ENCODE measurements around the gene SARDH. TPM values are rescaled to one million over a fixed set of nuclear protein-coding genes. Genes with fewer than 3 reads are reported as not detected.
"Not testable (repeated sequence)": the region's sequence is repeated elsewhere in the genome, so short reads cannot be mapped to it uniquely, and the experiment has no call there.

The SARDH gene
- total and polyA plus RNA-seq, 4 donors, result 6.9 to 10.5 (median 8.8) TPM

DNA sequence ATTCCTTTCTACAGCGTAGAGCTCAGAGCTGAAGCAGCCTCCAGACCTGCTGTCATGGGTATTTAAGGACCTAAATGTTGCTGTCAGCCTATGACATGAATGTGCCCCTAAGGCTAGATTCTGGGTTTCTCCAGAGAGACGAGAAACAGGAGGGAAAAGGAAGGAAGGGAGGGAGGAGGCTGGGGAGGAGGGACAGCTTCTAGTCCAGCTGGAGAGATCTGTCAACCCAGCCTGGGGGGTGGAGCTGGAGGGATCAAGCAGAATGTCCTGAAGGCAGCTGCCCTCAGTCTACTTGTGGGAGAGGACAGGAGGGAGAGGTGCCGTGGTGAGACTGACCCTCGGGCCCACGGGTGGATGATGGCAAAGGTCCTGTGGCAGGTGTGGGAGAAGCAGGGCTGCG is 103.1 kb downstream of the SARDH start:
- H3K4me3 ChIP-seq (ENCODE audit: low read depth, low read length), result no peak overlapping the region
- H3K9me3 ChIP-seq (ENCODE audit: control insufficient read depth, insufficient read depth, low read length), result no peaks in the 10 kb centered on the region
- no peak for DNase-seq (ENCODE audit: low read depth in 4 of 6, low spot score in 6 of 6)
- WGBS (ENCODE audit: insufficient coverage), result 47% methylated on average over 6 of the region's 6 CpGs
- no peaks in the 10 kb centered on the region for H3K36me3 ChIP-seq (ENCODE audit: control insufficient read depth, insufficient read depth, low read length)
- H3K27me3 ChIP-seq (ENCODE audit: control insufficient read depth, insufficient read depth, low read length), result no peaks in the 10 kb centered on the region
- no peak overlapping the region for H3K27ac ChIP-seq (ENCODE audit: low read depth, low read length)
- H3K4me1 ChIP-seq (ENCODE audit: control insufficient read depth, insufficient read depth, low read length), result peaks cover 45% of the 10 kb centered on the region

DNA sequence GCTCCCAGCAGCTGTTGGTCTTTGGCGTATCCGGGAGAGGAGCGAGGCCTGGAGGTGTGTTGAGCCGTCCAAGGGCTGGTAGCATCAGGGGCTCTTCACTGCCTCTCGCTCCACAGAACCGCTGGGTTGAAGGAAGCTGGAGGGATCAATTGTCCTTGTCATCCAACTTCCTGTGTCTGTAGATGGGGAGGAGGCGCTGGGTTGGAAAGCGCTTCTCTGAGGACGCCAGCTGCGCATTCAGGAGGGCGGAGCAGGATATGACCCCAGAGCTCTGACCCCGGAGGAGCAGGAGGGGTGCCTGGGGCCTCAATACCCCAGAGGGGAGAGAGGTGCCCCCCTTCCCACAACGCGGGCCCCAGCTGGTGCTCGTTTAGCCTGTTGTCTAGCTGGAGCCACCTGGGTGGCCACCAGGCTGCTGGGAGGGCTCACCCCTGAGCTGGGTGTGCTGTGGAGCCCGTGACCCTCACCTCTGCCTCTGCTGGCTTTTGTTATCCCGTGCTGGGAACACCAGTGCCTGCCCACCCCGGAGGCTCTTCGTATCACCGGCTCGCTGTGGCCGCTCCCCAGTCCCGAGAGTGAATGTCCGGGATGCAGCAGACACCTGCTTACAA is 104.0 kb downstream of the SARDH start:
- no peaks in the 10 kb centered on the region for H3K27me3 ChIP-seq (ENCODE audit: control insufficient read depth, insufficient read depth, low read length)
- no peaks in the 10 kb centered on the region for H3K36me3 ChIP-seq (ENCODE audit: control insufficient read depth, insufficient read depth, low read length)
- peak in 1 of 6 donors; percentile 38 for DNase-seq (ENCODE audit: low read depth in 4 of 6, low spot score in 6 of 6)
- no peak overlapping the region for H3K27ac ChIP-seq (ENCODE audit: low read depth, low read length)
- 43% methylated on average over 24 of the region's 24 CpGs for WGBS (ENCODE audit: insufficient coverage)
- H3K9me3 ChIP-seq (ENCODE audit: control insufficient read depth, insufficient read depth, low read length), result no peaks in the 10 kb centered on the region
- no peak overlapping the region for H3K4me3 ChIP-seq (ENCODE audit: low read depth, low read length)
- peaks cover 45% of the 10 kb centered on the region for H3K4me1 ChIP-seq (ENCODE audit: control insufficient read depth, insufficient read depth, low read length)

DNA sequence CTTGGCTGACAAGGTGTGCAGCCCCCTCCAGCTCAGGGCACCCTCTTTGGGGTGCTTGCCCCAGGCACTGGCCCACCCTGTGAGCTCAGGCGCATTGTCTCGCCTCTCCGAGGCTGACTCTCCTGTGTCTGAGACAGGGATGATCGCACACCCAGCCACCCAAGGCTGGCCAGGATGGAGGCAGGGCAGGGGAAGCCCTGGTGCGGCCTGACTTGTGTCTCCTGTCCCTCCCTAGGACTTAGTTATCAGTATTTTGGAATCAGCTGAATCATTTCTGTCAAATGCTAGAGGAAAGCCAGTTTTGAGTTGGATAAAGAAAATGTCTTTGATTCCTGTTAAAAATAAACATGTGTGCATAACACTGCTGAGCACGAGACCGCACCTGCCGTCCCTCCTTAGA is 104.5 kb downstream of the SARDH start:
- WGBS (ENCODE audit: insufficient coverage), result 58% methylated on average over 7 of the region's 8 CpGs
- no peaks in the 10 kb centered on the region for H3K9me3 ChIP-seq (ENCODE audit: control insufficient read depth, insufficient read depth, low read length)
- no peaks in the 10 kb centered on the region for H3K36me3 ChIP-seq (ENCODE audit: control insufficient read depth, insufficient read depth, low read length)
- peaks cover 42% of the 10 kb centered on the region for H3K4me1 ChIP-seq (ENCODE audit: control insufficient read depth, insufficient read depth, low read length)
- no peak for DNase-seq (ENCODE audit: low read depth in 4 of 6, low spot score in 6 of 6)
- H3K4me3 ChIP-seq (ENCODE audit: low read depth, low read length), result no peak overlapping the region
- H3K27ac ChIP-seq (ENCODE audit: low read depth, low read length), result no peak overlapping the region
- H3K27me3 ChIP-seq (ENCODE audit: control insufficient read depth, insufficient read depth, low read length), result no peaks in the 10 kb centered on the region

DNA sequence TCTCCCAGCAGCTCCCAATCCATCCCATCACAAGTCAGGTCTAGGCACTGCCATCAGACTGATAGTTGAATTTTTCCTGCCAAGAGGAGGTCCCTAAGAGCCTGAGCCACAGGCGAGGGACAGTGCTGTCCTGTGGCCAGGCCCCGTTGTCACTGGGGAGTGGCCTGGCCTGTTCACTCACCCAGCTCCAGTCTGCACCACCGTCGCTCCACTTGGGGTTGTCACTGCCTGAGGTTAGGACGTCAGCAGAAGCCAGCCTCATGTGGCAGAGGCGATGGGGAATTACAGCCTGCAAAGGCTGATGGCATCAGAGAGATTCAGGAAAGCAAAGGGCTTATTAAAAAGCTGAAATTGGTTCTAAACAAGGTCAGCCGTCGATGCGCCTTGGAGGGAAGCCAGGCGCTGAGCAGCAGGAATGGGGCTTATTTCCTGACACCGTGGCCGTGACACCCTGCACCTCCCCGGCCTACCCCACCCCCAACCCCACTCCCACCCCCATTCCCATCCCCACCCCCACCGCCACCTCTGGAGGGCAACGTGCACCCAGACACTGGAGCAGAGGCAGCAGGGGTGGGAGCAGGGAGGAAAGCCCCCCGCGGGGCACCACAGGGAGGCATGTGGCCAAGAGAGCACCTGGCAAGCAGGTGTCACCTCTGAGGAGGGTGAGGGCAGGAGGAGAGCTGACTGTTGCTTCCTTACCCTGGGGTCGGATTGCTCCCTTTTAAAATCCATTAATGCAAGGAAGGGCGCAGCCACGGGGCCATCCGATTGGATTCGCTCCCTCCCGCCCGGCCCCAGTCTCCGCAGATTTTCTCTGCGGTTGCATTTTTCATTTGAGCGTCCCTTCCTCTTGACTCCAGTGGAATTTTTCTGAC is 105.1 kb downstream of the SARDH start:
- no peaks in the 10 kb centered on the region for H3K9me3 ChIP-seq (ENCODE audit: control insufficient read depth, insufficient read depth, low read length)
- WGBS (ENCODE audit: insufficient coverage), result 57% methylated on average over 21 of the region's 27 CpGs
- peaks cover 37% of the 10 kb centered on the region for H3K4me1 ChIP-seq (ENCODE audit: control insufficient read depth, insufficient read depth, low read length)
- no peaks in the 10 kb centered on the region for H3K36me3 ChIP-seq (ENCODE audit: control insufficient read depth, insufficient read depth, low read length)
- H3K27ac ChIP-seq (ENCODE audit: low read depth, low read length), result no peak overlapping the region
- H3K27me3 ChIP-seq (ENCODE audit: control insufficient read depth, insufficient read depth, low read length), result no peaks in the 10 kb centered on the region
- DNase-seq (ENCODE audit: low read depth in 4 of 6, low spot score in 6 of 6), result no peak
- no peak overlapping the region for H3K4me3 ChIP-seq (ENCODE audit: low read depth, low read length)

DNA sequence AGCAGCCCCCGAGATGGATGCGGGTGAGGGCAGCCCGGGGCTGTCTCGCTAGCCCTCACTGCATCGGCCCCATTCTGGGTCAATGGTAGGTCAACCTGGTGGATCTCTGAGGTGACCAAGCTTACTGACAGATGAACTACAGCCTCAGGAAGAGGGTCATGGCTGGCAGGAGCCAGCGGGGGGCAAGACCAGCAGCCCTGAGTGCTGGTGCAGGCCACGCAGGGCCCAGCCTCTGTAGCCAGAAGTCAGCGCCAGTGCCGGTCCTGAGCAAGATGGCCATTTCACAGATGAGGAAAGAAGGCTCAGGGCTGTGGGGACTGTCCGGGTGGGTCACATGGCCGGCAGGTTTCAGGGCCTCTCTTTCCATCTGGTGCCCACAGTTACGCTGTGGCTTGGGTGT is 107.0 kb downstream of the SARDH start:
- Histone ChIP-seq H3K27ac (ENCODE audit: low read depth, low read length) (no peak overlapping the region), H3K4me1 (ENCODE audit: control insufficient read depth, insufficient read depth, low read length) (peaks cover 30% of the 10 kb centered on the region), H3K9me3 (ENCODE audit: control insufficient read depth, insufficient read depth, low read length) (no peaks in the 10 kb centered on the region), H3K27me3 (ENCODE audit: control insufficient read depth, insufficient read depth, low read length) (no peaks in the 10 kb centered on the region), H3K36me3 (ENCODE audit: control insufficient read depth, insufficient read depth, low read length) (no peaks in the 10 kb centered on the region), H3K4me3 (ENCODE audit: low read depth, low read length) (no peak overlapping the region)
- WGBS (ENCODE audit: insufficient coverage), result 90% methylated on average over 11 of the region's 12 CpGs
- no peak for DNase-seq (ENCODE audit: low read depth in 4 of 6, low spot score in 6 of 6)

DNA sequence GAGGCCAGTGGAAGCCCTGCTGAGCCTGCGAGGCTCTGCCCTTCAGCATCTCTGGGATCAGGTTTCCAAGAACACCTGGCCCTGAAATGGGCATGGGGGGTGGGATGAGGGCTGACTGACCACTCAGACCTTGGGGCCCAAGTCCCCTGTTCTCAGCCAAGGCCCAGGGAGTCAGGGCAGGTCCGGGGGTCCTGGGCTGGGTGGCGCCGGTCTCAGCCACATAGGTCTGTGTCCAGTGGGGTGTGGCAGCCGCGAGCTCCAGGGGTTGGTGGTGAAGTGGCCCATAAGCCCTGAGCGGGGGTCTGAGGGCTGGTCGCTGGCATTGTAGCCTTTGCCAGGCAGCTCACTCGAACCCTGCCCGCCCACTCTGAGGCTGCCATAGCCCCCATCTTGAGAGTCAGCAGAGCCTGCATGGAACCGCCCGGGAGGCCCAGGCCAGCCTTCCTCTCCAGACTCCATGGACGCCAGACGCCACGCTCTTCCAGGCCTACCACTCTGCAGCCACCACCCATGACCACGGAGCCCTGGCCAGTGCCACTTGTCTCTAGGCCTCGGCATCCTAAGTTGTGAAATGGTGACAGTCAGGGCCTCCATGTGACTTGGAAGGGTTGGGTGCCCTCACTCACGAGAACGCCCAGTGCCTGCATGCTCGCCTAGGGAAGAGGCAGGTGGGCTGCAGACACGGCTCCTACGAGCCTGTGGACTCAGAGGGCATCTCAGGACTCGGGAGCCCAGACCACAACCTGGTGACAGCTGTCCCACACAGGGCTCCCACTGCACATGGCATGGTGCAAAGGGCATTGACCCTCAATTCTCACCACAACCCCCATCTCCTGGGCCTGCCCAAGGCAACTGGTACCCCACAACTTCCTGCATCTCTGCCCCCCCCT is 108.7 kb downstream of the SARDH start:
- no peaks in the 10 kb centered on the region for H3K36me3 ChIP-seq (ENCODE audit: control insufficient read depth, insufficient read depth, low read length)
- peaks cover 2% of the 10 kb centered on the region for H3K9me3 ChIP-seq (ENCODE audit: control insufficient read depth, insufficient read depth, low read length)
- no peaks in the 10 kb centered on the region for H3K27me3 ChIP-seq (ENCODE audit: control insufficient read depth, insufficient read depth, low read length)
- 92% methylated on average over 22 of the region's 23 CpGs for WGBS (ENCODE audit: insufficient coverage)
- no peak overlapping the region for H3K4me3 ChIP-seq (ENCODE audit: low read depth, low read length)
- no peak for DNase-seq (ENCODE audit: low read depth in 4 of 6, low spot score in 6 of 6)
- H3K27ac ChIP-seq (ENCODE audit: low read depth, low read length), result no peak overlapping the region
- H3K4me1 ChIP-seq (ENCODE audit: control insufficient read depth, insufficient read depth, low read length), result peaks cover 18% of the 10 kb centered on the region

DNA sequence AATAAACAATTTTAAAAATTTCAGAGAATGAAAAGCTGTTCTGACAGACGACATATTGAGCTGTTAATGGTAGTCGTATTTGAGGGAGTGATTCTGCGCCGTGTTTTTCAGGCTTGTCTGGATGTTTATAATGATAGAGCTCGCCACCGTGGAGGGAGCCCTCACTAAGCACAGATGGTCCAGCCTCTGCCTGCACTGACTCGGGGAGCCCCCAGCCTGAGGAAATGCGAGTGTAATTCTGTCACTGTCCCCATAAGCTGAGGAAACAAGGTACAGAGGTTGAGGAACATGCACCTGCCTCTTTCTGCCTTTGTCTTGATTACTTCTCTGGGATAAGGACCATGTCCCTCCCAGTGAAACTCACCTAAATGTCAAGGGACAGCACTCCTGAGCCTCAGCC is 109.4 kb downstream of the SARDH start:
- 85% methylated on average over 6 of the region's 8 CpGs for WGBS (ENCODE audit: insufficient coverage)
- Histone ChIP-seq H3K36me3 (ENCODE audit: control insufficient read depth, insufficient read depth, low read length) (no peaks in the 10 kb centered on the region), H3K27ac (ENCODE audit: low read depth, low read length) (no peak overlapping the region), H3K4me3 (ENCODE audit: low read depth, low read length) (no peak overlapping the region), H3K27me3 (ENCODE audit: control insufficient read depth, insufficient read depth, low read length) (no peaks in the 10 kb centered on the region), H3K4me1 (ENCODE audit: control insufficient read depth, insufficient read depth, low read length) (peaks cover 11% of the 10 kb centered on the region), H3K9me3 (ENCODE audit: control insufficient read depth, insufficient read depth, low read length) (peaks cover 2% of the 10 kb centered on the region)
- DNase-seq (ENCODE audit: low read depth in 4 of 6, low spot score in 6 of 6), result peak in 1 of 6 donors; percentile 32

DNA sequence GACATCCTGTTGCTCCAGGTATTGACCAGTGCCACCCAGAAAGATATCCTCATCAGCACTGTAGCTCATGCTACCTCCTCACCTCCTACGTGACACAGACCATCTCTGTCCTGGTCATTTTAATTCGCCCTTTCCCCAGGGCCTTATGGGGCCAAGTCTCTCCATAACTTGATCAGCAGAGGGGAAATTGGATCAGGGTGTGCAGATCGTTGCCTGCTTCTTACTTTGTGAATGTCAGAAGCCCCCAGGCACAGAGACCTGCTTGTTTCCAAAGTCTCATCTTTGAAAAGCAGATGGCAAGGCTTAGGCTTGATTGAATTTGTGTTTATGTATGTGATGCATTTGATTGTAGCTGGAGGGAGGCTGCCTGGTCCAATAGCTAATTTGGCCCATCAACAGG is 110.8 kb downstream of the SARDH start:
- Histone ChIP-seq H3K36me3 (ENCODE audit: control insufficient read depth, insufficient read depth, low read length) (no peaks in the 10 kb centered on the region), H3K9me3 (ENCODE audit: control insufficient read depth, insufficient read depth, low read length) (peaks cover 2% of the 10 kb centered on the region), H3K27me3 (ENCODE audit: control insufficient read depth, insufficient read depth, low read length) (no peaks in the 10 kb centered on the region), H3K27ac (ENCODE audit: low read depth, low read length) (no peak overlapping the region), H3K4me3 (ENCODE audit: low read depth, low read length) (no peak overlapping the region), H3K4me1 (ENCODE audit: control insufficient read depth, insufficient read depth, low read length) (no peaks in the 10 kb centered on the region)
- WGBS (ENCODE audit: insufficient coverage), result 68% methylated on average over 2 of the region's 3 CpGs
- no peak for DNase-seq (ENCODE audit: low read depth in 4 of 6, low spot score in 6 of 6)

DNA sequence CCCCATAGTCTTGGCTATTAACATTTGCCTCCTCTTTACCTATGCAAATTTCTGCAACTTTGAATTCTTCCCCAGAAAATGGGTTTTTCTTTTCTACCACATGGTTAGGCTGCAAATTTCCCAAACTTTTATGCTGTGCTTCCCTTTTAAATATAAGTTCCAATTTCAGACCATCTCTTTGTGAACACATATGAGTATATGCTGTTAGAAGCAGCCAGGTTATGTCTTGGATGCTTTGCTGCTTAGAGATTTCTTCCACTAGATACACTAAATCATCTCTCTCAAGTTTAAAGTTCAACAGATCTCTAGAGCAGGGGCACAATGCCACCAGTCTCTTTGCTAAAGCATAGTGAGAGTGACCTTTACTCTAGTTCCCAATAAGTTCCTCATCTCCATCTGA is 112.1 kb downstream of the SARDH start:
- DNase-seq (ENCODE audit: low read depth in 4 of 6, low spot score in 6 of 6); H3K4me3 ChIP-seq (ENCODE audit: low read depth, low read length); H3K9me3 ChIP-seq (ENCODE audit: control insufficient read depth, insufficient read depth, low read length); H3K4me1 ChIP-seq (ENCODE audit: control insufficient read depth, insufficient read depth, low read length); H3K36me3 ChIP-seq (ENCODE audit: control insufficient read depth, insufficient read depth, low read length); H3K27me3 ChIP-seq (ENCODE audit: control insufficient read depth, insufficient read depth, low read length); H3K27ac ChIP-seq (ENCODE audit: low read depth, low read length): not testable (repeated sequence)
